ENCODE measurements around the gene SLC44A4. TPM values are rescaled to one million over a fixed set of nuclear protein-coding genes. Genes with fewer than 3 reads are reported as not detected.

Gene SLC44A4
- total and polyA plus RNA-seq, 9 of the 15 experiments (the other 6 are each of a cell fraction or from before 2014, with no cell fraction given) = 7.9 to 18.6 (median 11.2) TPM

DNA sequence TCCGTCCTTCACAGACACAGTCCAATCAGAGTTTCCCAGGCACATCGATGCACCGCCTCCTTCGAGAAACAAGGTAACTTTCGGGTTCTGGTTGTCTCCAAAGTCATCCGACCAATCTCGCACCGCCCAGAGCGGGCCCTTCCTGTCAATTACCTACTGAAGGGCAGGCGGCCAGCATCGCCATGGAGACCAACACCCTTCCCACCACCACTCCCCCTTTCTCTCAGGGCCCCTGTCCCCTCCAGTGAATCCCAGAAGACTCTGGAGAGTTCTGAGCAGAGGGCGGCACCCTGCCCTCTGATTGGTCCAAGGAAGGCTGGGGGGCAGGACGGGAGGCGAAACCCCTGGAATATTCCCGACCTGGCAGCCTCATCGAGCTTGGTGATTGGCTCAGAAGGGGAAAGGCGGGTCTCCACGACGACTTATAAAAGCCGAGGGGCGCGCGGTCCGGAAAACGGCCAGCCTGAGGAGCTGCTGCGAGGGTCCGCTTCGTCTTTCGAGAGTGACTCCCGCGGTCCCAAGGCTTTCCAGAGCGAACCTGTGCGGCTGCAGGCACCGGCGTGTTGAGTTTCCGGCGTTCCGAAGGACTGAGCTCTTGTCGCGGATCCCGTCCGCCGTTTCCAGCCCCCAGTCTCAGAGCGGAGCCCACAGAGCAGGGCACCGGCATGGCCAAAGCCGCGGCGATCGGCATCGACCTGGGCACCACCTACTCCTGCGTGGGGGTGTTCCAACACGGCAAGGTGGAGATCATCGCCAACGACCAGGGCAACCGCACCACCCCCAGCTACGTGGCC, 51.3 kb downstream of the SLC44A4 start, which contains the start of gene HSPA1B (continued):
- TF ChIP-seq TAF7 (tag; IDR thresholded peaks at IDR 0.05) = peak; percentile 94
- TF ChIP-seq ZFPM2 (CRISPR knock-in tag; IDR thresholded peaks at IDR 0.05) = peak; percentile 95; the same call in 1 of the 2 replicates
- peak; percentile 68 for TF ChIP-seq ZNF431 (CRISPR knock-in tag; IDR thresholded peaks at IDR 0.05)
- no peak; the same call in 1 of the 2 replicates for TF ChIP-seq HMG20A (CRISPR knock-in tag; conservative IDR thresholded peaks at IDR 0.05)
- peak; percentile 71 for TF ChIP-seq KLF1 (tag; IDR thresholded peaks at IDR 0.05)
- TF ChIP-seq, protein P1, sequence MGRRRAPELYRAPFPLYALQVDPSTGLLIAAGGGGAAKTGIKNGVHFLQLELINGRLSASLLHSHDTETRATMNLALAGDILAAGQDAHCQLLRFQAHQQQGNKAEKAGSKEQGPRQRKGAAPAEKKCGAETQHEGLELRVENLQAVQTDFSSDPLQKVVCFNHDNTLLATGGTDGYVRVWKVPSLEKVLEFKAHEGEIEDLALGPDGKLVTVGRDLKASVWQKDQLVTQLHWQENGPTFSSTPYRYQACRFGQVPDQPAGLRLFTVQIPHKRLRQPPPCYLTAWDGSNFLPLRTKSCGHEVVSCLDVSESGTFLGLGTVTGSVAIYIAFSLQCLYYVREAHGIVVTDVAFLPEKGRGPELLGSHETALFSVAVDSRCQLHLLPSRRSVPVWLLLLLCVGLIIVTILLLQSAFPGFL (CRISPR knock-in tag; IDR thresholded peaks at IDR 0.05) = peak; percentile 63; the same call in 1 of the 2 replicates
- TF ChIP-seq, protein P2, sequence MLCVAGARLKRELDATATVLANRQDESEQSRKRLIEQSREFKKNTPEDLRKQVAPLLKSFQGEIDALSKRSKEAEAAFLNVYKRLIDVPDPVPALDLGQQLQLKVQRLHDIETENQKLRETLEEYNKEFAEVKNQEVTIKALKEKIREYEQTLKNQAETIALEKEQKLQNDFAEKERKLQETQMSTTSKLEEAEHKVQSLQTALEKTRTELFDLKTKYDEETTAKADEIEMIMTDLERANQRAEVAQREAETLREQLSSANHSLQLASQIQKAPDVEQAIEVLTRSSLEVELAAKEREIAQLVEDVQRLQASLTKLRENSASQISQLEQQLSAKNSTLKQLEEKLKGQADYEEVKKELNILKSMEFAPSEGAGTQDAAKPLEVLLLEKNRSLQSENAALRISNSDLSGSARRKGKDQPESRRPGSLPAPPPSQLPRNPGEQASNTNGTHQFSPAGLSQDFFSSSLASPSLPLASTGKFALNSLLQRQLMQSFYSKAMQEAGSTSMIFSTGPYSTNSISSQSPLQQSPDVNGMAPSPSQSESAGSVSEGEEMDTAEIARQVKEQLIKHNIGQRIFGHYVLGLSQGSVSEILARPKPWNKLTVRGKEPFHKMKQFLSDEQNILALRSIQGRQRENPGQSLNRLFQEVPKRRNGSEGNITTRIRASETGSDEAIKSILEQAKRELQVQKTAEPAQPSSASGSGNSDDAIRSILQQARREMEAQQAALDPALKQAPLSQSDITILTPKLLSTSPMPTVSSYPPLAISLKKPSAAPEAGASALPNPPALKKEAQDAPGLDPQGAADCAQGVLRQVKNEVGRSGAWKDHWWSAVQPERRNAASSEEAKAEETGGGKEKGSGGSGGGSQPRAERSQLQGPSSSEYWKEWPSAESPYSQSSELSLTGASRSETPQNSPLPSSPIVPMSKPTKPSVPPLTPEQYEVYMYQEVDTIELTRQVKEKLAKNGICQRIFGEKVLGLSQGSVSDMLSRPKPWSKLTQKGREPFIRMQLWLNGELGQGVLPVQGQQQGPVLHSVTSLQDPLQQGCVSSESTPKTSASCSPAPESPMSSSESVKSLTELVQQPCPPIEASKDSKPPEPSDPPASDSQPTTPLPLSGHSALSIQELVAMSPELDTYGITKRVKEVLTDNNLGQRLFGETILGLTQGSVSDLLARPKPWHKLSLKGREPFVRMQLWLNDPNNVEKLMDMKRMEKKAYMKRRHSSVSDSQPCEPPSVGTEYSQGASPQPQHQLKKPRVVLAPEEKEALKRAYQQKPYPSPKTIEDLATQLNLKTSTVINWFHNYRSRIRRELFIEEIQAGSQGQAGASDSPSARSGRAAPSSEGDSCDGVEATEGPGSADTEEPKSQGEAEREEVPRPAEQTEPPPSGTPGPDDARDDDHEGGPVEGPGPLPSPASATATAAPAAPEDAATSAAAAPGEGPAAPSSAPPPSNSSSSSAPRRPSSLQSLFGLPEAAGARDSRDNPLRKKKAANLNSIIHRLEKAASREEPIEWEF (CRISPR knock-in tag; IDR thresholded peaks at IDR 0.05) = no peak
- no peak for TF ChIP-seq ZNF121 (CRISPR knock-in tag; conservative IDR thresholded peaks at IDR 0.05)
- TF ChIP-seq XRCC5 (IDR thresholded peaks at IDR 0.05; ENCODE audit: low read depth, low read length) = peak; percentile 47; the same call in 1 of the 2 replicates
- peak; percentile 98 for TF ChIP-seq THAP12 (CRISPR knock-in tag; IDR thresholded peaks at IDR 0.05)
- TF ChIP-seq, protein P3, sequence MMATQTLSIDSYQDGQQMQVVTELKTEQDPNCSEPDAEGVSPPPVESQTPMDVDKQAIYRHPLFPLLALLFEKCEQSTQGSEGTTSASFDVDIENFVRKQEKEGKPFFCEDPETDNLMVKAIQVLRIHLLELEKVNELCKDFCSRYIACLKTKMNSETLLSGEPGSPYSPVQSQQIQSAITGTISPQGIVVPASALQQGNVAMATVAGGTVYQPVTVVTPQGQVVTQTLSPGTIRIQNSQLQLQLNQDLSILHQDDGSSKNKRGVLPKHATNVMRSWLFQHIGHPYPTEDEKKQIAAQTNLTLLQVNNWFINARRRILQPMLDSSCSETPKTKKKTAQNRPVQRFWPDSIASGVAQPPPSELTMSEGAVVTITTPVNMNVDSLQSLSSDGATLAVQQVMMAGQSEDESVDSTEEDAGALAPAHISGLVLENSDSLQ (IDR thresholded peaks at IDR 0.05) = no peak
- no peak for TF ChIP-seq MTA2 (IDR thresholded peaks at IDR 0.05; ENCODE audit: low read depth)
- TF ChIP-seq, protein P4, sequence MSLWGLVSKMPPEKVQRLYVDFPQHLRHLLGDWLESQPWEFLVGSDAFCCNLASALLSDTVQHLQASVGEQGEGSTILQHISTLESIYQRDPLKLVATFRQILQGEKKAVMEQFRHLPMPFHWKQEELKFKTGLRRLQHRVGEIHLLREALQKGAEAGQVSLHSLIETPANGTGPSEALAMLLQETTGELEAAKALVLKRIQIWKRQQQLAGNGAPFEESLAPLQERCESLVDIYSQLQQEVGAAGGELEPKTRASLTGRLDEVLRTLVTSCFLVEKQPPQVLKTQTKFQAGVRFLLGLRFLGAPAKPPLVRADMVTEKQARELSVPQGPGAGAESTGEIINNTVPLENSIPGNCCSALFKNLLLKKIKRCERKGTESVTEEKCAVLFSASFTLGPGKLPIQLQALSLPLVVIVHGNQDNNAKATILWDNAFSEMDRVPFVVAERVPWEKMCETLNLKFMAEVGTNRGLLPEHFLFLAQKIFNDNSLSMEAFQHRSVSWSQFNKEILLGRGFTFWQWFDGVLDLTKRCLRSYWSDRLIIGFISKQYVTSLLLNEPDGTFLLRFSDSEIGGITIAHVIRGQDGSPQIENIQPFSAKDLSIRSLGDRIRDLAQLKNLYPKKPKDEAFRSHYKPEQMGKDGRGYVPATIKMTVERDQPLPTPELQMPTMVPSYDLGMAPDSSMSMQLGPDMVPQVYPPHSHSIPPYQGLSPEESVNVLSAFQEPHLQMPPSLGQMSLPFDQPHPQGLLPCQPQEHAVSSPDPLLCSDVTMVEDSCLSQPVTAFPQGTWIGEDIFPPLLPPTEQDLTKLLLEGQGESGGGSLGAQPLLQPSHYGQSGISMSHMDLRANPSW (CRISPR knock-in tag; IDR thresholded peaks at IDR 0.05) = peak; percentile 96; the same call in 1 of the 2 replicates
